Endothelial cell of umbilical vein (primary cell): ENCODE data around the gene TBC1D8. TPM values are rescaled to one million over a fixed set of nuclear protein-coding genes. Genes with fewer than 3 reads are reported as not detected.

Experiments
- BruUV-seq: library from RNA; stranded (reverse); fragments of 400-500 nt; replicated peaks from 2 replicates; lab custom pipeline; 2021; lab: Mats Ljungman, UMichigan
- CTCF ChIA-PET: fragments of 300-600, 350-600 bp; sonication (Branson Sonifier 250); formaldehyde crosslinking; loops from one replicate; lab custom pipeline; 2021; ENCODE audit warnings: antibody characterized with exemption, inconsistent platforms; lab: Charles Lee
- POLR2A ChIA-PET: fragments of 300-600, 350-600 bp; sonication (Branson Sonifier 250); formaldehyde crosslinking; loops from one replicate; lab custom pipeline; 2021; ENCODE audit warnings: antibody characterized with exemption, inconsistent platforms; lab: Charles Lee
- DNase-seq: peaks from one replicate; pipeline ENCODE4 v3.0.0-alpha.2; 2011; ENCODE audit warnings: low read depth, low spot score
- FAIRE-seq: peaks from 2 replicates; lab custom pipeline; 2011; peaks lifted over from hg19 to GRCh38; lab: Jason Lieb, UNC
- H2AFZ ChIP-seq: 2 replicates; pipeline ENCODE4 v1.6.0; 2012; ENCODE audit warnings: low read depth, low read length, control low read depth, inconsistent platforms
- H3K27ac ChIP-seq: 2 replicates; pipeline ENCODE4 v1.5.1; 2011; ENCODE audit warnings: low read depth, mild to moderate bottlenecking, control low read depth, low read length, moderate library complexity; ENCODE audit not compliant: insufficient read depth
- H3K27me3 ChIP-seq, 2 experiments: 2 replicates each; pipeline versions ENCODE4 v1.6.0 to v1.6.1; 2011; ENCODE audit warnings: low read length in 2 of 2, mixed read lengths in 1 of 2; ENCODE audit not compliant: control insufficient read depth in 2 of 2, insufficient read depth in 2 of 2
- H3K36me3 ChIP-seq, 2 experiments: 2 replicates in 1 of 2; 3 replicates in 1 of 2; pipeline ENCODE4 v1.5.1; 2011; ENCODE audit warnings: low read length in 2 of 2, mild to moderate bottlenecking in 1 of 2, moderate library complexity in 1 of 2; ENCODE audit not compliant: control insufficient read depth in 2 of 2, insufficient read depth in 2 of 2; ENCODE audit errors: extremely low read depth in 1 of 2
- H3K4me1 ChIP-seq: 3 replicates; pipeline ENCODE4 v1.5.1; 2011; ENCODE audit warnings: mild to moderate bottlenecking, low read length; ENCODE audit not compliant: control insufficient read depth, insufficient read depth; ENCODE audit errors: extremely low read depth
- H3K4me2 ChIP-seq: 2 replicates; pipeline ENCODE4 v1.6.1; 2011; ENCODE audit warnings: low read length, control low read depth, mixed read lengths; ENCODE audit not compliant: insufficient read depth
- H3K4me3 ChIP-seq, 3 experiments: fragments of 200-600 bp in 1 of 3; sonication (generic), shearing (Covaris generic) in 1 of 3; replicated peaks in 1 of 3; 2 replicates each; pipeline ENCODE4 v1.5.1; 2011 to 2016; ENCODE audit warnings: control low read depth in 3 of 3, low read length in 3 of 3, mild to moderate bottlenecking in 2 of 3, inconsistent platforms in 1 of 3, low read depth in 1 of 3, moderate library complexity in 1 of 3; ENCODE audit not compliant: insufficient read depth in 1 of 3
- H3K79me2 ChIP-seq: 2 replicates; pipeline ENCODE4 v1.6.0; 2012; ENCODE audit warnings: low read length, inconsistent platforms; ENCODE audit not compliant: control insufficient read depth, insufficient read depth
- H3K9ac ChIP-seq: replicated peaks from 2 replicates; pipeline ENCODE3; 2011; ENCODE audit warnings: low read length, control low read depth; ENCODE audit not compliant: insufficient read depth; ENCODE audit errors: extremely low read depth
- H3K9me1 ChIP-seq: replicated peaks from 3 replicates; pipeline ENCODE4 v1.6.0; 2011; ENCODE audit warnings: mild to moderate bottlenecking, low read length; ENCODE audit not compliant: control insufficient read depth, insufficient read depth; ENCODE audit errors: extremely low read depth
- H3K9me3 ChIP-seq: replicated peaks from 2 replicates; pipeline ENCODE4 v1.5.1; 2012; ENCODE audit warnings: low read length, inconsistent platforms; ENCODE audit not compliant: control insufficient read depth, insufficient read depth
- H4K20me1 ChIP-seq: replicated peaks from 2 replicates; pipeline ENCODE3; 2011; ENCODE audit warnings: mild to moderate bottlenecking, low read length; ENCODE audit not compliant: control insufficient read depth, insufficient read depth; ENCODE audit errors: extremely low read depth
- EZH2 ChIP-seq: IDR thresholded peaks from 2 replicates; pipeline ENCODE4 v1.6.1; 2012; ENCODE audit warnings: borderline replicate concordance, low read depth, mild to moderate bottlenecking, moderate library complexity, low read length, inconsistent platforms; ENCODE audit not compliant: severe bottlenecking
- FOS ChIP-seq: IDR thresholded peaks from 2 replicates; pipeline ENCODE4 v1.6.1; 2011; ENCODE audit warnings: mild to moderate bottlenecking, low read length, moderate library complexity, borderline replicate concordance; ENCODE audit not compliant: insufficient read depth
- GATA2 ChIP-seq: IDR thresholded peaks from 2 replicates; pipeline ENCODE4 v1.7.0; 2011; ENCODE audit warnings: low read depth, mild to moderate bottlenecking, moderate library complexity, mixed read lengths, low read length; ENCODE audit not compliant: insufficient read length, insufficient read depth
- JUN ChIP-seq: IDR thresholded peaks from 2 replicates; pipeline ENCODE4 v1.6.1; 2011; ENCODE audit warnings: borderline replicate concordance, low read depth; ENCODE audit not compliant: insufficient read length, insufficient read depth
- MYC ChIP-seq: IDR thresholded peaks from one replicate; pipeline ENCODE4 v1.6.1; 2011; ENCODE audit warnings: mild to moderate bottlenecking, low read depth, low read length
- POLR2A ChIP-seq: IDR thresholded peaks from 2 replicates; pipeline ENCODE4 v1.6.1; 2012; ENCODE audit warnings: low read depth, mild to moderate bottlenecking, control low read depth, low read length
- POLR2AphosphoS5 ChIP-seq: IDR thresholded peaks from 2 replicates; pipeline ENCODE4 v1.6.1; 2012; ENCODE audit warnings: low read depth, mild to moderate bottlenecking, control low read depth, low read length, moderate library complexity; ENCODE audit not compliant: insufficient read depth
- dilution Hi-C: fragments of 300-500 bp; cut with MboI; formaldehyde crosslinking; loops from one replicate; pipeline ENCODE4 v1.15.0; 2019; ENCODE audit warnings: low sequenced_read_pairs; ENCODE audit not compliant: extremely low pct_ligation_motif_present
- intact Hi-C: fragments of 100-400 bp; cut with micrococcal nuclease; formaldehyde crosslinking; loops from one replicate; pipeline ENCODE4 v1.10.0; 2022
- polyA plus RNA-seq, 4 experiments: library from polyadenylated mRNA; depleted of rRNA in 3 of 4; stranded (reverse) in 3 of 4; unstranded in 1 of 4; fragments of >200 nt; gene quantifications; 2 replicates each; pipeline versions ENCODE4 v1.2.1 to v1.2.3, GENCODE V29; 2011 to 2012; ENCODE audit warnings: missing spikeins in 1 of 4
- total RNA-seq: library from RNA; stranded (reverse); gene quantifications from 2 replicates; pipeline ENCODE4 v1.2.3, GENCODE V29; 2021
- TF ChIP-seq, protein P1 (sequence below), 2 donors: IDR thresholded peaks; 1 replicate in 1 of 2; 2 replicates in 1 of 2; pipeline ENCODE4 v1.5.1; 2011; ENCODE audit warnings: low read length in 2 of 2, mild to moderate bottlenecking in 2 of 2, moderate library complexity in 2 of 2, control low read depth in 1 of 2, inconsistent platforms in 1 of 2, low read depth in 1 of 2; ENCODE audit not compliant: insufficient read depth in 1 of 2; ENCODE audit errors: extremely low read depth in 1 of 2
- TF ChIP-seq, protein P2 (sequence below): IDR thresholded peaks from 2 replicates; pipeline ENCODE4 v1.6.1; 2011; ENCODE audit not compliant: insufficient read depth, insufficient read length

The TBC1D8 gene
- total and polyA plus RNA-seq, 2 donors (not counting 3 experiments of a cell fraction or from before 2014, with no cell fraction given) = 28.5 to 32.1 TPM

DNA sequence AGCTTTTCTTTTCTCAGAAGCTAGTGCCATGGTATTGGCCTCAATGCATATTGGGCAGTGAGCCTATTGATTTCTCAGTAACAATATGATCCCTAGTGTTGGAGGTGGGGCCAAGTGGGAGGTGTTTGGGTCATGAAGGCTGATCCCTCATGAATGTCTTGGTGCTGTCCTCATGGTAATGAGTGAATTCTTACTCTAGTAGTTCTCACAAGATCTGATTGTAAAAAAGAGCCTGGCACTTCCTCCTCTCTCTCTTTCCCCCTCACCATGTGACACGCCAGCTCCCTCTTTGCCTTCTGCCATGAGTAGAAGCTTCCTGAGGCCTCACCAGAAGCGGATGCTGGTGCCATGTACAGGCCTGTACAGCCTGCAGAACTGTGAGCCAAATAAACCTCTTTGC lies 12.8 kb upstream of the TBC1D8 start:
- ChIA-PET CTCF (interaction anchor here (1.1 to 1.3 kb wide), 3 partner anchors 25 to 127 kb away, joined by 3 to 5 read pairs (median 3); no protein-coding TSS in a partner anchor), POLR2A (no interaction called here)
- Histone ChIP-seq H3K4me2 (no peak overlapping the region), H3K36me3 (no peaks in the 10 kb centered on the region), H3K9me3 (no peaks in the 10 kb centered on the region), H3K9me1 (no peaks in the 10 kb centered on the region), H4K20me1 (no peaks in the 10 kb centered on the region), H3K27ac (no peak overlapping the region), H3K4me1 (peaks cover 8% of the 10 kb centered on the region), H3K79me2 (no peaks in the 10 kb centered on the region), H3K4me3 (no peak overlapping the region), H3K9ac (no peak overlapping the region), H3K27me3 (no peaks in the 10 kb centered on the region), H2AFZ (no peak overlapping the region)
- no TSS peak for BruUV-seq
- FAIRE-seq = no peak
- intact Hi-C loops = no loop called here
- no peak for TF ChIP-seq POLR2AphosphoS5
- no peak for TF ChIP-seq GATA2
- TF ChIP-seq, protein P1, sequence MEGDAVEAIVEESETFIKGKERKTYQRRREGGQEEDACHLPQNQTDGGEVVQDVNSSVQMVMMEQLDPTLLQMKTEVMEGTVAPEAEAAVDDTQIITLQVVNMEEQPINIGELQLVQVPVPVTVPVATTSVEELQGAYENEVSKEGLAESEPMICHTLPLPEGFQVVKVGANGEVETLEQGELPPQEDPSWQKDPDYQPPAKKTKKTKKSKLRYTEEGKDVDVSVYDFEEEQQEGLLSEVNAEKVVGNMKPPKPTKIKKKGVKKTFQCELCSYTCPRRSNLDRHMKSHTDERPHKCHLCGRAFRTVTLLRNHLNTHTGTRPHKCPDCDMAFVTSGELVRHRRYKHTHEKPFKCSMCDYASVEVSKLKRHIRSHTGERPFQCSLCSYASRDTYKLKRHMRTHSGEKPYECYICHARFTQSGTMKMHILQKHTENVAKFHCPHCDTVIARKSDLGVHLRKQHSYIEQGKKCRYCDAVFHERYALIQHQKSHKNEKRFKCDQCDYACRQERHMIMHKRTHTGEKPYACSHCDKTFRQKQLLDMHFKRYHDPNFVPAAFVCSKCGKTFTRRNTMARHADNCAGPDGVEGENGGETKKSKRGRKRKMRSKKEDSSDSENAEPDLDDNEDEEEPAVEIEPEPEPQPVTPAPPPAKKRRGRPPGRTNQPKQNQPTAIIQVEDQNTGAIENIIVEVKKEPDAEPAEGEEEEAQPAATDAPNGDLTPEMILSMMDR (IDR thresholded peaks at IDR 0.05; ENCODE audit: extremely low read depth in 1 of 2, insufficient read depth in 1 of 2, low read depth in 1 of 2, low read length in 2 of 2) = no peak
- TF ChIP-seq JUN = no peak
- no peak for TF ChIP-seq FOS
- TF ChIP-seq, protein P2, sequence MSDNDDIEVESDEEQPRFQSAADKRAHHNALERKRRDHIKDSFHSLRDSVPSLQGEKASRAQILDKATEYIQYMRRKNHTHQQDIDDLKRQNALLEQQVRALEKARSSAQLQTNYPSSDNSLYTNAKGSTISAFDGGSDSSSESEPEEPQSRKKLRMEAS = no peak
- no peak for TF ChIP-seq POLR2A
- TF ChIP-seq EZH2 = no peak
- no peak for TF ChIP-seq MYC
- dilution Hi-C loops = no loop called here
- no peak for DNase-seq
